IMR-90 (cell line): ENCODE results near the gene CPN2.

Source experiments
- CEBPB ChIP-seq: IDR thresholded peaks from 2 replicates; pipeline ENCODE4 v1.6.1; 2012; ENCODE audit warnings: low read depth, low read length, improper control_type of control experiment
- FOS ChIP-seq: fragments of 150-350 bp; IDR thresholded peaks from 2 replicates; pipeline ENCODE4 v1.6.1; 2016; ENCODE audit warnings: low read depth, low read length
- MAFK ChIP-seq: IDR thresholded peaks from 2 replicates; pipeline ENCODE4 v1.6.1; 2012; ENCODE audit warnings: low read depth, low read length, improper control_type of control experiment
- NFE2L2 ChIP-seq: fragments of 150-350 bp; IDR thresholded peaks from 2 replicates; pipeline ENCODE4 v1.6.1; 2016; ENCODE audit warnings: low read depth, mild to moderate bottlenecking, low read length
- POLR2A ChIP-seq: IDR thresholded peaks from 2 replicates; pipeline ENCODE4 v1.6.1; 2012; ENCODE audit warnings: mild to moderate bottlenecking, low read depth, low read length
- RAD21 ChIP-seq: IDR thresholded peaks from 2 replicates; pipeline ENCODE4 v1.6.1; 2012; ENCODE audit warnings: low read length, improper control_type of control experiment
- RFX5 ChIP-seq: IDR thresholded peaks from 2 replicates; pipeline ENCODE4 v1.8.0; 2012; ENCODE audit warnings: low read depth, mild to moderate bottlenecking, low read length, moderate library complexity
- SMC3 ChIP-seq: fragments of 150-350 bp; IDR thresholded peaks from 2 replicates; pipeline ENCODE4 v1.6.1; 2016; ENCODE audit warnings: low read depth, mild to moderate bottlenecking, antibody characterized with exemption, low read length, moderate library complexity
- TF ChIP-seq, protein P1 (sequence below): conservative IDR thresholded peaks from 2 replicates; pipeline ENCODE4 v1.5.1; 2012; ENCODE audit warnings: mild to moderate bottlenecking, low read depth, low read length, improper control_type of control experiment
- TF ChIP-seq, protein P2 (sequence below): fragments of 150-350 bp; IDR thresholded peaks from 2 replicates; pipeline ENCODE4 v1.6.1; 2017; ENCODE audit warnings: mild to moderate bottlenecking, antibody characterized with exemption, low read length, low read depth
- TF ChIP-seq, protein P3 (sequence below): fragments of 150-350 bp; IDR thresholded peaks from 2 replicates; pipeline ENCODE4 v1.6.1; 2016; ENCODE audit warnings: low read depth, mild to moderate bottlenecking, low read length, moderate library complexity, borderline replicate concordance

DNA sequence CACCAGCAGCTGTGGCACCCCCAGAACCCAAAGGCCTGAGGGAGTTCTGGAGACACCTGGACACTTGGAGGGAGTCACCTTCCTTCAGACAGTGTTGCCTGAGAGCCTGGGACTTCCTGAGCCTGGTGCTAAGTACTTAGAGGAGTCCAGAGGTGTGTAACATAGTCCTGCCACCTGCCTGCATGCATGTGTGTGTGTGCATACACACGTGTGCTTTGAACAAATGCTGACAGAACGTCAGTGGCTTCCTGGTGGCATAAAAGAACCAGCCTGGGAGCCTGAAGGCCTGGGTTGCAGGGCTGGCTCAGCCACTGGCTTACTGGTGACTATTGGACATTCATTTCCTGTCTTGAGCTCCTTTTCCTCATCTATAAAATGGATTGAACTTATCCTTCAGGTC is 3.2 kb upstream of the CPN2 start:
- TF ChIP-seq, protein P1, sequence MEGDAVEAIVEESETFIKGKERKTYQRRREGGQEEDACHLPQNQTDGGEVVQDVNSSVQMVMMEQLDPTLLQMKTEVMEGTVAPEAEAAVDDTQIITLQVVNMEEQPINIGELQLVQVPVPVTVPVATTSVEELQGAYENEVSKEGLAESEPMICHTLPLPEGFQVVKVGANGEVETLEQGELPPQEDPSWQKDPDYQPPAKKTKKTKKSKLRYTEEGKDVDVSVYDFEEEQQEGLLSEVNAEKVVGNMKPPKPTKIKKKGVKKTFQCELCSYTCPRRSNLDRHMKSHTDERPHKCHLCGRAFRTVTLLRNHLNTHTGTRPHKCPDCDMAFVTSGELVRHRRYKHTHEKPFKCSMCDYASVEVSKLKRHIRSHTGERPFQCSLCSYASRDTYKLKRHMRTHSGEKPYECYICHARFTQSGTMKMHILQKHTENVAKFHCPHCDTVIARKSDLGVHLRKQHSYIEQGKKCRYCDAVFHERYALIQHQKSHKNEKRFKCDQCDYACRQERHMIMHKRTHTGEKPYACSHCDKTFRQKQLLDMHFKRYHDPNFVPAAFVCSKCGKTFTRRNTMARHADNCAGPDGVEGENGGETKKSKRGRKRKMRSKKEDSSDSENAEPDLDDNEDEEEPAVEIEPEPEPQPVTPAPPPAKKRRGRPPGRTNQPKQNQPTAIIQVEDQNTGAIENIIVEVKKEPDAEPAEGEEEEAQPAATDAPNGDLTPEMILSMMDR, result no peak
- TF ChIP-seq, protein P2, sequence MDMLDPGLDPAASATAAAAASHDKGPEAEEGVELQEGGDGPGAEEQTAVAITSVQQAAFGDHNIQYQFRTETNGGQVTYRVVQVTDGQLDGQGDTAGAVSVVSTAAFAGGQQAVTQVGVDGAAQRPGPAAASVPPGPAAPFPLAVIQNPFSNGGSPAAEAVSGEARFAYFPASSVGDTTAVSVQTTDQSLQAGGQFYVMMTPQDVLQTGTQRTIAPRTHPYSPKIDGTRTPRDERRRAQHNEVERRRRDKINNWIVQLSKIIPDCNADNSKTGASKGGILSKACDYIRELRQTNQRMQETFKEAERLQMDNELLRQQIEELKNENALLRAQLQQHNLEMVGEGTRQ, result no peak
- TF ChIP-seq POLR2A (no peak), RFX5 (no peak), SMC3 (no peak), NFE2L2 (no peak), RAD21 (no peak), MAFK (no peak), FOS (no peak), CEBPB (no peak)
- TF ChIP-seq, protein P3, sequence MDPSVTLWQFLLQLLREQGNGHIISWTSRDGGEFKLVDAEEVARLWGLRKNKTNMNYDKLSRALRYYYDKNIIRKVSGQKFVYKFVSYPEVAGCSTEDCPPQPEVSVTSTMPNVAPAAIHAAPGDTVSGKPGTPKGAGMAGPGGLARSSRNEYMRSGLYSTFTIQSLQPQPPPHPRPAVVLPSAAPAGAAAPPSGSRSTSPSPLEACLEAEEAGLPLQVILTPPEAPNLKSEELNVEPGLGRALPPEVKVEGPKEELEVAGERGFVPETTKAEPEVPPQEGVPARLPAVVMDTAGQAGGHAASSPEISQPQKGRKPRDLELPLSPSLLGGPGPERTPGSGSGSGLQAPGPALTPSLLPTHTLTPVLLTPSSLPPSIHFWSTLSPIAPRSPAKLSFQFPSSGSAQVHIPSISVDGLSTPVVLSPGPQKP, result no peak
